GM21367 (cell line): ENCODE results near the gene FZD4.
A peak's percentile ranks its signal among the peaks of the same experiment; 100 is the strongest.
"Not testable (repeated sequence)": the region's sequence is repeated elsewhere in the genome, so short reads cannot be mapped to it uniquely, and the experiment has no call there.

Experiments used
- ATAC-seq: cut with Tn5 transposase; IDR thresholded peaks from one replicate; pipeline ENCODE4 v1.9.1; 2021; ENCODE audit not compliant: unreplicated experiment

Gene FZD4

DNA sequence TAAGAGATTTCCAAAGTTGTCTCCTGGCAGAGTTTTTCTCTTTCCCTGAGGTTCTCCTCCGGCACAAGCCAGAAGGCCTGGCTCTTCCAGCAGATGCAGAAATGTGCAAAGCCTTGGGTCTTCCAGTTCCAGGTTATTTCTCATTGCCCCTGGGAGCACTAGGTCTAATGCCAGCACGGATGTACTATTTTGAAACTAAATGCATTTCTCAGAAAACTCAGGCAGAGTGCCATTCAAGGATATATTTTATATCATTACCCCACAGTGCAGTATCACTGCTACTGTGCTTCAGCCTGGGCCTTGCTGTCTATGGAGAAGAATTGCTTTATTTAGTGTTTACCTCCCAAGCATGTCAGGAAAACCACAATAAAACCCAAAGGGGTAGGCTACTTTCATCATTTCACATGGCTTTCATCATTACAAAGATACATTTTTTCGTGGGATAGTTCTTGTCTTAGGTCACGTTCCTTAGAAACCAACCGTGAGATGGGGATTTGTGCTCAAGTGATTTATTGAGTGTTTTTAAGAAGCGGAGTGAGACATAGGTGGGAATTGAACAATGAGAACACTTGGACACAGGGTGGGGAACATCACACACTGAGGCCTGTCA, 22.4 kb upstream of the FZD4 start:
- no peak for ATAC-seq

DNA sequence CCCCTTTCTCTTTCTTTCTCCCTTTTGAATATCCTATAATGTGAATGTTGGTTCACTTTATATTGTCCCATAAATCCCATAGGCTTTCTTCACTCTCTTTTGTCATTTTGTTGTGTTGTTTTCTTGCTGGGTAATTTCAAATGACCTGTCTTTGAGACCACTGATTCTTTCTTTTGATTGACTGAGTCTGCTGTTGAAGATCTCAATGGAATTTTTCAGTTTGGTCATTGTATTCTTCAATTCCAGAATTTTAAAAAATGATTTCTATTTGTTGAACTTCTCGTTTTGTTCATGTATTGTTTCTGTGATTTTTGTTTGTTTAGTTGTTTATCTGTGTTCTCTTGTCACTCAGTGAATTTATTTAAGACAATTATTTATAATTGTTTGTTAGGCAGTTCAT, 17.5 kb upstream of the FZD4 start:
- ATAC-seq, result no peak

DNA sequence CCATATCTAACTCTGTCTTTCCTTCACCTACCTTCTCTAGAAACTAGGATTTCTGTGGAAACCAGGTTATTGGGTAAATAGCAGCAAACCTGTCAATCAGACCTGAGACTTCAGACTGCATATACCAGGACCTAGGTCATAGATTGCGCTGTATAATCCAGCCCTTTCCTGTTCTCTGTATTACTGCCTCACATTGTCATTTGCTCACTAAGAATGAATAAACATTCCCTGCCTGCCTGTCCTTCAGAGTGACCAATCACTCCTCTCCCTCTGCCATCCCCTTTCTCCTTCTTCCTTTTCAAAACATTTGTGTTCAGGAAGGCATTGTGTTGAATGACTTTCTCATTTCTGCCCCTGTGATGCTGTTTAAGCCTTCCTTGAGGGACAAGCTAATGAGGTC, 14.1 kb upstream of the FZD4 start:
- no peak for ATAC-seq

DNA sequence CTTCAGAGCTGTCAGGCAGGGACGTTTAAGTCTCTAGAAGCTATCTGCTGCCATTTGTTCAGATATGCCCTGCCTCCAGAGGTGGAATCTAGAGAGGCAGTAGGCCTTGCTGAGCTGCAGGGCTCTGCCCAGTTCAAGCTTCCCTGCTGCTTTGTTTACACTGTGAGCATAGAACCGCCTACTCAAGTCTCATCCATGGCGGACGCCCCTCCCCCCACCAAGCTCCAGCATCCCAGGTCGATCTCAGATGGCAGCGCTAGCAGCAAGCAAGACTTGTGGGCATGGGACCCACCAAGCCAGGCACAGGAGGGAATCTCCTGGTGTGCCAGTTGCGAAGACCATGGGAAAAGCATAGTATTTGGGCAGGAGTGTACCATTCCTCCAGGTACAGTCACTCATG, 12.4 kb upstream of the FZD4 start:
- not testable (repeated sequence) for ATAC-seq

DNA sequence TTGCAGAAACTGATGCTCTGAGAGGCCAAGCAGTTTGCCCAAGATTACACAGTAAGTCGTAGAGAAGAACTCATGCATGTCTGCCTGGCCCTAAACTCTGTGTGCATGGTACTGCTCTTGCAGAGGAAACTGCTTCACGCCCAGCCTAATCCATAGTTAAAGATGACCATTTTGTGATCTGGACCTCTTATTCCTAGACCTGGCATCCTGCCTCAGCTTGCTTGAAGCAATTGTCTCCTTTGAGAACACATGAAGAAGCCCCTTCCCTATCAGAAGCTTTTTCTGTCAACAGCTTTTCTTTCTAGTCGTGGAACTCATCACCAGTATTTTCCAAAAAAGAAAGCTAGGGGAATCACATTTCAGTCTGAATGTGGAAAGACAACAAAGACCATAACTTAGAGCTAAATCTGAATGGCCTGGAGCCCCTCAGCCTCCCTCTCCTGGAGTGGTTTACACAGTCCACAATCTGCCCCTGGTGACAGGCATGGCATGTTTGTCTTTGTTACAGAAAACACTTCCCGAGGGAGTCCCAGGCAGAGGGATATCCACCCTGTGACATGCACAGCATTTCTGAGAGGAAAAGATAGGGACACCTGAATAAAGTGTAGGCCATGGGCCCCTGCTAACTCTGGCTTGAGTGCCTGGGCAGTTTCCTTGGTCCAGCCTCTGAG, 2.9 kb upstream of the FZD4 start:
- no peak for ATAC-seq

DNA sequence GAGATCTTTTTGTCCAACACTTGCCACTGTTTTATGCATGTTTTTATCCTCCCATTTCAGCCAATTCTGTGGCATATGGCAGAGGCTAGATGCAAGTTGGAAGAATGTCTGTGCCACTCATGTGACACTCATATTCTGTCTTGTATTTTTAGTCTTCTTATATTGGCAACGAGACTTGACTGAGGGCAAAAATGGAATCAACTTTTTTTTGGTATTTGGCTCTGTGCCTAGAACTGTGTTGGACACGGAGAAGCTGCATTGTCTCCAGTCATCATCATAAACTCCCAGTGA, 1.7 kb upstream of the FZD4 start:
- ATAC-seq, result no peak

DNA sequence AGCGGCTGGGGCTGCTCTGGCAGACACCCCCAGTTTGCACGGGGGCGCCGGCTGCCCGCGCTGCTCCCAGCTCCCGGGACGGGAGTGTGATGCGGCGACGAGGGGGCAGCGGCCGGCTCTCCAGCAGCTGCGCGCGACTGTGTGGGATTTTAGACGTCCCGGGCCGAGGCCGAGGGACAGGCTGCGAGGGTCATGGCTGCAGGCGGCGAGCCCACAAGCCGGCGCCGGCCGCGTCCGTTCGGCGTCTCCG, 159 bp downstream of the FZD4 start:
- ATAC-seq, result peak; percentile 11

DNA sequence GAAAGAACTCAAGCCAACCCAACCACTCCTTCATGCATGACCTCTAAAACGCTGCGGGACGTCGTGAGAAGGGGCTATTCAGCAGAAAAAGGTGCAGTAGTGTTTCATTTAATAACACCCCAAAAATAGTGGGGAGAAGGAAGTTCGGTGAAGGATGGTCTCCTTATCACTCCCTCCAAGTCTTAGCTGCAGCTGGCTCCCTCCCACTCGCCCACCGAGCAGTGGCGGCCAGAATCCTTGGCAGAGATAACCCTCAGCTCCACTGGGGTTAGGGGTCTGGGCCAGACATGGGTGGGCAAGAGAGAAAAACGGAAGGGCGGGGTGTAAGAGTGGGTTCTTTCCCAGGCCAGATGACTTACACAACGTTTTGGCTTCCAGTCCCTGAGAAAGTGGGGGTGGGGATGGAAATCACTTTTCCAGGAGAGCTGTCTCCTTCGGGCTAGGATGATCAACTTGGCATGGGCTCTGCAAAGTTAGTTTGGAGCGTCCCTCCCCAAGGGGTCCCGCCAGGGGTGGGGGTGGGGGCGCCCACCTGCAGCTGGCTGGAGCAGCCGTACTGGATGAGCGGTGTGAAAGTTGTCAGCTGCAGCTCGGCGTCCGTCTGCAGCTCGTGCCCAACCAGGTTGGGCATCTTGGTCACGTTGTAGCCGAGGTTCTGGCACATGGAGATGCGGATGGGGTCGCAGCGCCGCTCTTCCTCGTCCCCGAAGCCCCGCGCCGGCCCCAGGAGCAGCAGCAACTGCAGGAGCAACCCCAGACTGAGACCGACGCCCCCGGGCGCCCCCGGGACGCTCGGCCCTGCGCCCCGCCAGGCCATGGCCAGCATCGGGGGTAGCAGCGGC, 705 bp downstream of the FZD4 start:
- ATAC-seq, result no peak

DNA sequence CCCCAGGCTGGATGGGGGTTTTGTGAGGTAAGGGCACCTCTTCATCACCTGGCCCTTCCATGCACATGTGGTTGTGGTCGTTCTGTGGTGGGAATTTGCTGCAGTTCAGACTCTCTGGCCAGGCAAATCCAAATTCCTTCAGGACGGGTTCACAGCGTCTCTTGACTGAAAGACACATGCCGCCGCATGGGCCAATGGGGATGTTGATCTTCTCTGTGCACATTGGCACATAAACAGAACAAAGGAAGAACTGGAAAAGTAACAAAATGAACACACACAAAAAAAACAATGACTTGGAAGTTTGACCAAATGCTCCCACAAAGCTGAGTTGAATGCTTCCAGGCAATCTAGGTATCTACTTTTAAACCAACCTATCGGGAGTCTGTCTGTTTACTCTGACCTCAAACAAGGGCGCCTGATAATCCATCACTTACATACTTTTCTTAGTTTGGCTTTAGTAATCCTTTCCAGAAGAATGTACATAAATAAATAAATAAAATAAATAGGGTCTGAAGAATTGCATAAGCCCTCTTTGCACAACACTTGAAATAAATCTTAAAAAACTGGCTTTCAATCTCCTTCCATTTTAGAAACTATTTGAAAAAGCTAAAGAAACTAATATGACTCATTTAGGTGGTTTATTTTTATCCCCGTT, 2.8 kb downstream of the FZD4 start:
- ATAC-seq, result no peak

DNA sequence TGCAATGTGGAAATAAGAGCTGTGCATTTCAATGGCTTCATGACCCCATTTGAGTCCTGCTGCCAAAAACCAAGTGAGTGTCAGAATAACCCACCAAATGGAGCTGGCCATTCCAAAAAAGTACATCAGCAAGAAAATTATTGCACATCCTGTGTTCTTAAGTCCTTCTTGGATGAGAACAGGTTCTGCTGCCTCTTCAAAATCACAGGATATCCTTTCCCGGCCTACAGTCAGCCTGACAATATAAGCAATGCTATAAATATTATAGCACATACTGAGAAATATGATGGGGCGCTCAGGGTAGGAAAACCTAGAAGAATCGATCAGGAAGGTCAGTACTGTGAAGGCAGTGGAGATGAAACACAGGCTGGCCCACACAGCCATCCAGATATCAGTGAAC, 3.5 kb downstream of the FZD4 start:
- no peak for ATAC-seq

DNA sequence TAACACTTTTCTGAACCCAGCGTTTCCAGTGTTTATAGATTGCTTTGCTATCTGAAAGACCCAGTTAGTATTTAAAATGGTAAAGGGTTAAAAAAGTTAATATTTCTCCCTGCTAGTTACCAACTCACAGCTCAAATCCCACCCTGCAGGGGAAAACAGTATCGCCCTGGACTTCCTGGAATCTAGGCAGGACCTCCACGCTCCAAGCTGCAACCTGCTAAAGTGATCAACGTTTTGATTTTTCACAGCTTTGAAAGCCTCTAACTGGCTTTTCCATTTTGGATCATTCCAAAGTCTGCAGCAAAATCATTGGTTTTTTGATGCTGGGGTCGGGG, 4.6 kb downstream of the FZD4 start:
- no peak for ATAC-seq

DNA sequence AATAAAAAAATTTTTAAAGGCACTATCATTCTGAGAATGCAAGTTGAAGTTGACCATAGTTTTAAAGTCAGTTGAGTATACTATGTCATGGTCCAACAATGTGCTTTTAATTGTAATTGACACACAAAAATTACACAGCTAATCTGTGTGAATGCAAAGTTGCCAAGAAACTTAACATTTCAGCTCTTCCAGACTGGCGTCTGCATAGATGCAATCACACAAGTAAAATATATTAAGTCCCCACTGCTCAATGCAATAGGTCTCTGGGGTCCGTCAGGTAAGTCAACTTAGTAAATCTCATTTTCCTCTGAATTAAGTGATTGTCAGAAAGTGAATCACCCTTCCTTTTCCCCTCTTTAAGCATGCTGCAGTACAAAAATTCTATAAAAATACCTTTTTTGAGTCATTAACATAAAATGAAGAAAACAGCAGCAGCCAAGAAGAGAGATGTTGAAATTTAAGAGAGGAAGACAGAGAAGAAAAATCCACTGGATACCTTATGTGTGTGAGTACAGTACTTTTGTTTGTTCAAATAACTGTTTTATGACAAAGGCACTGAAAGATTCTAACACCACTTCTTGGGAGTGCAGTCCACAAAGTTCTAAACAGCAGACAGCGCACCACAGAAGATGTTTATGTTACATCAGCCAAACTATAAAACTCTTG, 5.1 kb downstream of the FZD4 start:
- no peak for ATAC-seq

DNA sequence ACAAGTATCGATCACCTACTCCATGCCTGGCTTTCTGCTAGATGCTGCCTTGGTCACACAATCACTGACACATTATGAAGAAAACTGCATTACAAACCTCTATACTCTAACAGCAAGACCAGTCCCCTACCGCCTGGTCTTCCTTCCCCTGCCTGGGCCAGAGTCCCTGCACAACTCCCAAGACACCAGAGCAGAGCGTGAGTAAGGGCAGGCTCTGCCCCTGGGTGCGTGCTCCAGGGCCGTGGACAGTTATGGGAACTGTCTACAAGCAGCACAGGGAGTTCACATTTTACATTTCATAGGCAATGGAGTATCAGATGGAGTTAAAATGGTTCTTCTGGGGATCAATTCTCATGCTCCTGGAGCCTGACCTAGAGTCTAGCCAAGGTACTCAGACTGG, 6.5 kb downstream of the FZD4 start:
- no peak for ATAC-seq

DNA sequence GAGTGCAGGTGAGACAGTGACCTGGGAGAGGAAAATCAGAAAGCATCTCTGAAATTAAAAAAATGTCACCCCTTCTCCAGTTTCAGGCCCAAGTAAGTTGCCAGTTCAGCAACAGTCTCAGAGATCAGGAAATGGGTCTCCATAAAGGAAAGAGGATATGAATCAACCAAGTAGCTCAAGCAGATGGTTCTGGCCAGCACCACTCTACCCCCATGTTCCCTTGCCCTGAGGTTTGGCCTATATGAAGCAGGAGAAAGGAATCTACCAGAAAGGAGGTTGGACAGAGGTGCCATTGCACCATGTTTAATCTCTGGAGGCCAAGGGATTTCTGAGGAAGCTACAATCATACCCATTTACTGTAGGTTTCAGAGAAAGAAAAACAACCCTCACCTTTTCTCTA, 7.7 kb downstream of the FZD4 start:
- no peak for ATAC-seq

DNA sequence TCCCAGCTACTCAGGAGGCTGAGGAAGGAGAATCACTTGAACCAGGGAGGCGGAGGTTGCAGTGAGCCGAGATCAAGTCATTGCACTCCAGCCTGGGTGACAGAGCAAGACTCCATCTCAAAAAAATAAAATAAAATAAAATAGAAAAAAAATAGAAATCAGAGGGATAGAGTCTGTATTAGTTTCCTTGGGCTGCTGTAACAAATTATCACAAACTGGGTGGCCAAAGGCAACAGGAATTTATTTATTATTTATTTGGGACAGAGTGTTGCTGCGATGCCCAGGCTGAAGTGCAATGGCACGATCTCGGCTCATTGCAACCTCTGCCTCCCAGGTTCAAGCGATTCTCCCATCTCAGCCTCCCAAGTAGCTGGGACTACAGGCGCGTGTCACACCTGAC, 11.7 kb downstream of the FZD4 start:
- ATAC-seq, result not testable (repeated sequence)

DNA sequence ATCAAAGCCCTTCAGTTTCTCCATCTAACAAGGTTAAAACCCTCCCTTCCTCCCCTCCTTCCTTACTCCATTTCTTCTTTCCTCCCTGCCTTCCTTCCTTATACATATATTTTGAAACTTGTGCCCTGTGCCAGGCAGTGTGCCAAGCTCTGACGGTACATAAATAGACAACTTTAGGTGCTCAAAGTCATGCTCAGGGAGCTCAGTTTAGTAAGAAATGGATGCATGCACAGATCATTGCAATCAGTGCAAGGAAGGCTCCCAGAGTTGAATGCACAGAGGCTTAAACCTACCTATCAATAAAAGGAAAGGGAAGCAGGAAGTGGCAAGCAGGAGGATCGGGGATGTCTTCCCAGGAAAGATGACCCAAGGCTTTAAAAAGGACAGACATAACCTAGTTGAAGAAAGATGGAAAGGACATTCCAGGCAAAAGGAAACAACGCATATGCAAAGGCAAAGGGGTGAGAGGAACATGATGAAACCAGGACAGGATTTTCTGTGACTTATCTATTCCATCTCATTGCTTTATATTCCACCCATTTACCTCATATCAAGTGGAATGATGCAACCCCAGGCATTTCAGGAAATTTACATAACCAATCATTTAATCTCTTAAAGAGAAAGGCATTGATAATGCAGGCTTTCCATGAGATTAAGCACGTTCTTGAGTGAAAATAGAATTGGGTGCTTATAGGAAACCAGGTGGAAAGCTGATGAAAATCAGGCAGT, 13.2 kb downstream of the FZD4 start:
- no peak for ATAC-seq

DNA sequence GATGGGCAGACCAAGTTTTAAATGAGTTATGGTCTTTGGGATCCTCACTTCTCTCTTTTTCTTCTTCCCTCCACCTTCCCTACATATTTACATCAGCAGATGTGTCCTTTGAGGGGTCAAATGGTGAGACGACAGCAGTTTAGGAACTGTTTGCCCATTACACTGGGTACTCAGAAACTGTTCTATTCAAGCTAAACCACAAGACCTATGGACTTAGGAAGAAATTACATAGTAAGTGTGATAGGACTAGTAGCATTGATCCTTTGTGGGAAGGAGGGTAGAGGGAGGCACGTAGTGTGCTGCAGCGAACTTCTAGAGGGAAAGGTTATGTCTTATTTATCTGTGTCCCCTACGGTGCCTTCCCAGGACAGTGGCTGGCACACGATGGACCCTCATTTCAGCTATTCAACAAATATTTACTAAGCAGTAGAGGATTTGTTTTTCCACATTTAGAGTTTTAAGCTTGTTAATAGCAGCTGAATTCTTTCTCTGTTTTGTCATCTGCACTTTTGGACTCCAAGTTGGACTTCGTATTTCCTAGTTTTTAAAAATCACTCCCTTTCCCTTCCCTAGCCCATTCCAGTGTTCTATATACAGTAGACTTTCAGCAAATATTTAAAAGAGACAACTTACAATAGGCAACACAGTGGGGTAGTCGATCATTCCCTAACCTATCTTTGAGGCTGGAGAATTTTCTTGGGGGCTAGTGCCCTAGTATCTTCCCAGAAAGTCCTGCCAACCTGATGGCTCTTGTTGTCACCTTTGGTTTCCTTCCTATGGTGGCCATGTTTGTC, 13.9 kb downstream of the FZD4 start:
- ATAC-seq, result no peak

DNA sequence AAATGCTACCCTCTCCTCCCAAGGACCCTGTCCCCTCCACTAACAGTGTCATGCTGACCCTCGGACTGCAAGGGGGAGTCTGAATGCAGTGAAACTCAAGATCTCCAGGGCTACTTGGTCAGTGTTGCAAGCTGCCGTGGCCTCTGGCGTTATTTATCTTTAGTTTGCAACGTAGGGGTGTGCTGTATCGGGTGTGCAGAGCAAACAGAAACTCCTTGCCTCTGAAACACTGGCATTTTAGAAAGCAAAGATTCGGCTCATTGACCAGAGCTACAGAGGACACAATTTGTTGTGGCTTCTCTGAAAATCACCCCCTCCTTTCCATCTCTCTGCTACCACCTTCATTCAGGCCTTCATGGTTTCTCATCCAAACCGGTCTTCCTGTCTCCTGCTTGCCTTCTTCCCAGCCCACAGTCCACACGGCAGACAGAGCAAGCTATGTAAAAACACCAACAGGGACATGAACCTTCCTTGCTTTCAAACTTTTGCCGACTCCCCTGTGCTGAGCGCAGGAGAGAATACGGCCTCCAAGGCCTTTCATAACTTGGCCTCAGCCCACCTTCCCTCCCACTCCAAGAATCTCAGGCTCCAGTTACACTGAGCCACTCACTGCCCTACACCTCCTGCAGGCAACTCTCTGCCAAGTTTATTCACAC, 14.9 kb downstream of the FZD4 start:
- no peak for ATAC-seq

DNA sequence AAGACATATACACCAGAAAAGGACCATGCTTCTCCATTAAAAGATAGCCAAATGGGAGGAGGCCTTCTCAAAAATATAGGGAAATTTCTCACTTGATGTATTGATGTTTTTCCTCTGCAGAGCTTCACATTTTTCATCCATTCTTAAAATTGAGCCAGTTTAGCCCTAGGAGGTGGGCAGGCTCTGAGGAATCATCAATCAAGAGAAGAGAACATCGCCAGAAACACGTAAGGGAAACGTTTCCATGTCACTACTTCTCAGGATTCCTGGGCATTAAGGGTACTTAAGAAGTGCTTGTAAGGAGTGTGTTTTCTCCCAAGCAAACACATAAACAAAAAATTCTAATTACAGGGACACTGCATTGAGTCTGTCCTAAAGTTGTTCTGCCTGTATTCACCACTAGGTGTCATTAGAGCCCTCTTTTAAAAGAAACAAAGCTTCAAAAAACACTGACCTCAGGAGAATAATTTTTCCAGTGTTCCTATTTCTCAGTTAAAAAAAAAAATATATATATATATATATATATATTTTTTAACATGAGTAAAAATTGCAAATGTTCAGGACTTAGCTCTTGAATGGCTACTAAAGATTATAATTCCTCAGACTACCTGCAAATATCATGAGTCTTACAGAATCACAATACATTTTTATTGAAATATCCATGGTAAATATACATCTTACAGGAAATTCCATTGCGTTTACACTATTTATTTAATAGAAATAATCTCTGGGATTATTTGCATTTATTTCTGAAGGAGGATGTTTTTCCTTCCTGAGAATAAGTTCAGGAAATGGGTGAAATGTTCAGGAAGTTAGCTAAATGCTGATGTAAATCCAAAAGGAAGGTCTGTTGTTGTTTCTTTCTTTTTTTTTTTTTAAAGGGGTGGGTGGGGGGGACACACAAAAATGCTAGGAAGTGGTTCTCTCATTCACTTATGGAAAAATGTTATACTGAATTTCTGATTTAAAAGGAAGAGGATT, 16.0 kb downstream of the FZD4 start:
- ATAC-seq, result peak; percentile 55
